Endothelial cell of umbilical vein (primary cell): ENCODE data around the gene NLRP6. TPM values are rescaled to one million over a fixed set of nuclear protein-coding genes. Genes with fewer than 3 reads are reported as not detected.

Source experiments
- BruUV-seq: library from RNA; stranded (reverse); fragments of 400-500 nt; replicated peaks from 2 replicates; lab custom pipeline; 2021; lab: Mats Ljungman, UMichigan
- CTCF ChIA-PET: fragments of 300-600, 350-600 bp; sonication (Branson Sonifier 250); formaldehyde crosslinking; loops from one replicate; lab custom pipeline; 2021; ENCODE audit warnings: antibody characterized with exemption, inconsistent platforms; lab: Charles Lee
- POLR2A ChIA-PET: fragments of 300-600, 350-600 bp; sonication (Branson Sonifier 250); formaldehyde crosslinking; loops from one replicate; lab custom pipeline; 2021; ENCODE audit warnings: antibody characterized with exemption, inconsistent platforms; lab: Charles Lee
- DNase-seq: peaks from one replicate; pipeline ENCODE4 v3.0.0-alpha.2; 2011; ENCODE audit warnings: low read depth, low spot score
- FAIRE-seq: peaks from 2 replicates; lab custom pipeline; 2011; peaks lifted over from hg19 to GRCh38; lab: Jason Lieb, UNC
- H2AFZ ChIP-seq: 2 replicates; pipeline ENCODE4 v1.6.0; 2012; ENCODE audit warnings: low read depth, low read length, control low read depth, inconsistent platforms
- H3K27ac ChIP-seq: 2 replicates; pipeline ENCODE4 v1.5.1; 2011; ENCODE audit warnings: low read depth, mild to moderate bottlenecking, control low read depth, low read length, moderate library complexity; ENCODE audit not compliant: insufficient read depth
- H3K27me3 ChIP-seq, 2 experiments: 2 replicates each; pipeline versions ENCODE4 v1.6.0 to v1.6.1; 2011; ENCODE audit warnings: low read length in 2 of 2, mixed read lengths in 1 of 2; ENCODE audit not compliant: control insufficient read depth in 2 of 2, insufficient read depth in 2 of 2
- H3K36me3 ChIP-seq, 2 experiments: 2 replicates in 1 of 2; 3 replicates in 1 of 2; pipeline ENCODE4 v1.5.1; 2011; ENCODE audit warnings: low read length in 2 of 2, mild to moderate bottlenecking in 1 of 2, moderate library complexity in 1 of 2; ENCODE audit not compliant: control insufficient read depth in 2 of 2, insufficient read depth in 2 of 2; ENCODE audit errors: extremely low read depth in 1 of 2
- H3K4me1 ChIP-seq: 3 replicates; pipeline ENCODE4 v1.5.1; 2011; ENCODE audit warnings: mild to moderate bottlenecking, low read length; ENCODE audit not compliant: control insufficient read depth, insufficient read depth; ENCODE audit errors: extremely low read depth
- H3K4me2 ChIP-seq: 2 replicates; pipeline ENCODE4 v1.6.1; 2011; ENCODE audit warnings: low read length, control low read depth, mixed read lengths; ENCODE audit not compliant: insufficient read depth
- H3K4me3 ChIP-seq, 3 experiments: fragments of 200-600 bp in 1 of 3; sonication (generic), shearing (Covaris generic) in 1 of 3; replicated peaks in 1 of 3; 2 replicates each; pipeline ENCODE4 v1.5.1; 2011 to 2016; ENCODE audit warnings: control low read depth in 3 of 3, low read length in 3 of 3, mild to moderate bottlenecking in 2 of 3, inconsistent platforms in 1 of 3, low read depth in 1 of 3, moderate library complexity in 1 of 3; ENCODE audit not compliant: insufficient read depth in 1 of 3
- H3K79me2 ChIP-seq: 2 replicates; pipeline ENCODE4 v1.6.0; 2012; ENCODE audit warnings: low read length, inconsistent platforms; ENCODE audit not compliant: control insufficient read depth, insufficient read depth
- H3K9ac ChIP-seq: replicated peaks from 2 replicates; pipeline ENCODE3; 2011; ENCODE audit warnings: low read length, control low read depth; ENCODE audit not compliant: insufficient read depth; ENCODE audit errors: extremely low read depth
- H3K9me1 ChIP-seq: replicated peaks from 3 replicates; pipeline ENCODE4 v1.6.0; 2011; ENCODE audit warnings: mild to moderate bottlenecking, low read length; ENCODE audit not compliant: control insufficient read depth, insufficient read depth; ENCODE audit errors: extremely low read depth
- H3K9me3 ChIP-seq: replicated peaks from 2 replicates; pipeline ENCODE4 v1.5.1; 2012; ENCODE audit warnings: low read length, inconsistent platforms; ENCODE audit not compliant: control insufficient read depth, insufficient read depth
- H4K20me1 ChIP-seq: replicated peaks from 2 replicates; pipeline ENCODE3; 2011; ENCODE audit warnings: mild to moderate bottlenecking, low read length; ENCODE audit not compliant: control insufficient read depth, insufficient read depth; ENCODE audit errors: extremely low read depth
- CTCF ChIP-seq, 2 donors: IDR thresholded peaks; 1 replicate in 1 of 2; 2 replicates in 1 of 2; pipeline ENCODE4 v1.5.1; 2011; ENCODE audit warnings: low read length in 2 of 2, mild to moderate bottlenecking in 2 of 2, moderate library complexity in 2 of 2, control low read depth in 1 of 2, inconsistent platforms in 1 of 2, low read depth in 1 of 2; ENCODE audit not compliant: insufficient read depth in 1 of 2; ENCODE audit errors: extremely low read depth in 1 of 2
- EZH2 ChIP-seq: IDR thresholded peaks from 2 replicates; pipeline ENCODE4 v1.6.1; 2012; ENCODE audit warnings: borderline replicate concordance, low read depth, mild to moderate bottlenecking, moderate library complexity, low read length, inconsistent platforms; ENCODE audit not compliant: severe bottlenecking
- FOS ChIP-seq: IDR thresholded peaks from 2 replicates; pipeline ENCODE4 v1.6.1; 2011; ENCODE audit warnings: mild to moderate bottlenecking, low read length, moderate library complexity, borderline replicate concordance; ENCODE audit not compliant: insufficient read depth
- GATA2 ChIP-seq: IDR thresholded peaks from 2 replicates; pipeline ENCODE4 v1.7.0; 2011; ENCODE audit warnings: low read depth, mild to moderate bottlenecking, moderate library complexity, mixed read lengths, low read length; ENCODE audit not compliant: insufficient read length, insufficient read depth
- JUN ChIP-seq: IDR thresholded peaks from 2 replicates; pipeline ENCODE4 v1.6.1; 2011; ENCODE audit warnings: borderline replicate concordance, low read depth; ENCODE audit not compliant: insufficient read length, insufficient read depth
- MAX ChIP-seq: IDR thresholded peaks from 2 replicates; pipeline ENCODE4 v1.6.1; 2011; ENCODE audit not compliant: insufficient read depth, insufficient read length
- MYC ChIP-seq: IDR thresholded peaks from one replicate; pipeline ENCODE4 v1.6.1; 2011; ENCODE audit warnings: mild to moderate bottlenecking, low read depth, low read length
- POLR2A ChIP-seq: IDR thresholded peaks from 2 replicates; pipeline ENCODE4 v1.6.1; 2012; ENCODE audit warnings: low read depth, mild to moderate bottlenecking, control low read depth, low read length
- POLR2AphosphoS5 ChIP-seq: IDR thresholded peaks from 2 replicates; pipeline ENCODE4 v1.6.1; 2012; ENCODE audit warnings: low read depth, mild to moderate bottlenecking, control low read depth, low read length, moderate library complexity; ENCODE audit not compliant: insufficient read depth
- dilution Hi-C: fragments of 300-500 bp; cut with MboI; formaldehyde crosslinking; loops from one replicate; pipeline ENCODE4 v1.15.0; 2019; ENCODE audit warnings: low sequenced_read_pairs; ENCODE audit not compliant: extremely low pct_ligation_motif_present
- intact Hi-C: fragments of 100-400 bp; cut with micrococcal nuclease; formaldehyde crosslinking; loops from one replicate; pipeline ENCODE4 v1.10.0; 2022
- polyA plus RNA-seq, 4 experiments: library from polyadenylated mRNA; depleted of rRNA in 3 of 4; stranded (reverse) in 3 of 4; unstranded in 1 of 4; fragments of >200 nt; gene quantifications; 2 replicates each; pipeline versions ENCODE4 v1.2.1 to v1.2.3, GENCODE V29; 2011 to 2012; ENCODE audit warnings: missing spikeins in 1 of 4
- total RNA-seq: library from RNA; stranded (reverse); gene quantifications from 2 replicates; pipeline ENCODE4 v1.2.3, GENCODE V29; 2021

The NLRP6 gene
- total and polyA plus RNA-seq, 2 donors (not counting 3 experiments of a cell fraction or from before 2014, with no cell fraction given) = not detected

GRCh38 chr11:235180-235579 is 43.0 kb upstream of the NLRP6 start:
- BruUV-seq = no TSS peak
- no peaks in the 10 kb centered on the region for H4K20me1 ChIP-seq
- dilution Hi-C loops (no loop called here), intact Hi-C loops (loop anchor here (5.0 kb wide), 1 partner anchor 72 kb away; the partner anchor contains the start of gene IFITM2)
- no peak for TF ChIP-seq MYC
- TF ChIP-seq FOS = no peak
- TF ChIP-seq POLR2A = no peak
- no peak for TF ChIP-seq MAX
- TF ChIP-seq CTCF (IDR thresholded peaks at IDR 0.05; ENCODE audit: extremely low read depth in 1 of 2, insufficient read depth in 1 of 2, low read depth in 1 of 2, low read length in 2 of 2) = no peak
- TF ChIP-seq JUN = no peak
- no peak for TF ChIP-seq EZH2
- TF ChIP-seq POLR2AphosphoS5 = no peak
- TF ChIP-seq GATA2 = no peak
- peaks cover 0 to 2% of the 10 kb centered on the region in 2 experiments for H3K36me3 ChIP-seq
- no peak overlapping the region for H3K9ac ChIP-seq
- ChIA-PET POLR2A (no interaction called here), CTCF (no interaction called here)
- H3K4me3 ChIP-seq = peak overlapping the region in 2 of 3 experiments; percentile 44 to 84
- H3K4me1 ChIP-seq = peaks cover 16% of the 10 kb centered on the region
- H3K9me1 ChIP-seq = no peaks in the 10 kb centered on the region
- peaks cover 32% of the 10 kb centered on the region for H3K79me2 ChIP-seq
- H3K9me3 ChIP-seq = no peaks in the 10 kb centered on the region
- DNase-seq (no peak), FAIRE-seq (peak; percentile 18)
- no peaks in the 10 kb centered on the region for H3K27me3 ChIP-seq
- no peak overlapping the region for H2AFZ ChIP-seq
- no peak overlapping the region for H3K27ac ChIP-seq
- peak overlapping the region; percentile 73 for H3K4me2 ChIP-seq
